GM21737 (cell line): Measurements from ENCODE around the gene LGALS7B.
"Not testable (repeated sequence)": the region's sequence is repeated elsewhere in the genome, so short reads cannot be mapped to it uniquely, and the experiment has no call there.

Source experiments
- ATAC-seq: cut with Tn5 transposase; IDR thresholded peaks from one replicate; pipeline ENCODE4 v1.9.1; 2021; ENCODE audit warnings: mild to moderate bottlenecking, moderate library complexity; ENCODE audit not compliant: unreplicated experiment

The LGALS7B gene

DNA sequence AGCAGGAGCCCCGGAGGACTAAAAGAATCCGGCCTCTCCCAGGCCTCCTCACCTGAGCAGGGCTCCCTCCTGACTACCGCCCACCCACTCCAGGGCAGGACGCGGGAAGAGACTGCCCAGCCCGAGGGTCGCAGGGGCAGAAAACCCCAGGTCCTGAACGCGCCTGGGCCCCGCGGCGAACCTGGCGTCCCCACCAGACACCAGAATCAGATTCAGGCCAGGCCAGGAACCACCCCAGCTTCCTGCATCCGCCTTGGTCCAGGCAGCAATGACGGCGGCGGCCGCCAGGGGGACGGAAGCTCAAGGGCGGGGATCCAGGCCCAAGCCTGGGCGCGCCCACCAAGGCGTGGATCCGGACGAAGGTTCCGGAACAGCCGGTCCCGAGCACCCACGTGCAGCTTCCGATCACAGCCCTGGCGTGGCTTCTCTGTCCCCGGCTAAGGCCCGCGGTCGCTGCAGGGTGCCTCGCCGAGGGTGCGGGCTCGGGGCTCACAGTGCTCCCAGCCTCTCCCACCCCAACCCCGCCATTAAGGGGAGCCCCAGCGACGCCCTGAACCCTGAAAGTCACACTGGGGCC lies 19.3 kb upstream of the LGALS7B start:
- ATAC-seq = peak; percentile 65

DNA sequence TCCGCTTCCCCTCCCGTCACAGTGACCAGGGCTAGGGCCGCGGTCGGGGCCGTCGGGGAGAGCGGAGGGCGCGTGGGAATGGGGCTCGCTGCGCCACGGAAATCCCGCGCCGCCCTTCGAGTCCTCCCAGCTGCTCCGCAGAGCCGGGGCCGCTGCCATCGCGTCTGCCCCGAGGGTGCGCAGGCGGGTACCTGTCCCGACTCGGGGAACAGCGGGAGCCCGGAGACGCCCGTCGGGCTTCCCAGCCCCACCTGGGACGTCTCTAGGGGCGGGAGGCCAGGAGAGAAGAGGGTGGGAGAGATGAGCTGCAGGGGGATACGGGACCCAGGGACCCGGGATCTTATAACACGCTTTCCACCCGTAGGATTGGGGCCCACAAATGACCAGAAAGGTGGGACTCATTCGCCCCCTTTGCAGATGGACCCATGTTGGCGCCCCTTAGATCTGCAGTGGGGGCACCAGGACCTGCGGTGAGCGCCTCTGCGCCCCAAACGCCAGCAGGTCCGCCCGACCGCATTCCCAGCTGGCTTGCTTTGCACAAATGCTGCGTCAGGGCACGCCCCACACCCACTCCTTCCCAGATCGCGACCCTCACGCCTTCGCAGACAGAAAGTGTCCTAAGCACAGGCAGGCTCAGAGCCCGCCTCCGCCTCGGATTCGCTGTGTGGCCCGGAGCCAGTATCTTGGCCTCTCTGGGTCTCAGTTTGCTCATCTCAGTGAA lies 18.6 kb upstream of the LGALS7B start:
- ATAC-seq = peak; percentile 8

DNA sequence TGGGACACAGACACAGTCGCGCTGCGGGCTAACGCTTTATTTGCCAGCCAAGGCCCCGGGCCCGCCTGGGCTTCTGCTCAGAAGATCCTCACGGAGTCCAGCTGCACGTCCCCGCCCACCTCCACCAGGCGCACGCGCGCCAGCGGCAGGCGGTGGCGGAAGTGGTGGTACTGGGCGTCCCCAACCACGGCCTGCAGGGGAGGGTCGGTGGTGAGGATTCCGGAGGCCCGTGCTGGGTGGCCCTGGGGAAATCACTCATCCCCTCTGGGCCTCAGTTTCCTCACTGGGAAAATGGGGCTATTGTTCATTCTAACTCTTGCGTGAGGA lies 18.1 kb upstream of the LGALS7B start:
- ATAC-seq = peak; percentile 52

DNA sequence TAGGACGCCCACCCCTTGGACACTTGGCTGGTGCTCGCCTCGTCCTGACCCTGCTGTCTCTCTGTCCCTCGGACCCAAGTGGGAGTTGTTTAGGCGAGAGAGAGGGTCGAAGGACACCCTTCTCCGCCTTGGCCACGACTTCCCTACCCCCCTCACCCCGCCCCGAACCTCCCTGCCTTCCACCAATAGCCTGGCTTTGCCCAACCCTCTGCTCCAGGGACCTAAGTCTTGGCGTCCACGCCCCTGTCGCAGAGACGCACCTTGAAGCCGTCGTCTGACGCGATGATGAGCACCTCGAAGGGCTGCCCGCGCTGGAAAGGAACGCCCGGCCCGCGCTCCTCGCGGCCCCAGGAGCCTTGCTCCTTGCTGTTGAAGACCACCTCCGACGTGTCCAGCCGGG lies 17.4 kb upstream of the LGALS7B start:
- ATAC-seq = not testable (repeated sequence)

DNA sequence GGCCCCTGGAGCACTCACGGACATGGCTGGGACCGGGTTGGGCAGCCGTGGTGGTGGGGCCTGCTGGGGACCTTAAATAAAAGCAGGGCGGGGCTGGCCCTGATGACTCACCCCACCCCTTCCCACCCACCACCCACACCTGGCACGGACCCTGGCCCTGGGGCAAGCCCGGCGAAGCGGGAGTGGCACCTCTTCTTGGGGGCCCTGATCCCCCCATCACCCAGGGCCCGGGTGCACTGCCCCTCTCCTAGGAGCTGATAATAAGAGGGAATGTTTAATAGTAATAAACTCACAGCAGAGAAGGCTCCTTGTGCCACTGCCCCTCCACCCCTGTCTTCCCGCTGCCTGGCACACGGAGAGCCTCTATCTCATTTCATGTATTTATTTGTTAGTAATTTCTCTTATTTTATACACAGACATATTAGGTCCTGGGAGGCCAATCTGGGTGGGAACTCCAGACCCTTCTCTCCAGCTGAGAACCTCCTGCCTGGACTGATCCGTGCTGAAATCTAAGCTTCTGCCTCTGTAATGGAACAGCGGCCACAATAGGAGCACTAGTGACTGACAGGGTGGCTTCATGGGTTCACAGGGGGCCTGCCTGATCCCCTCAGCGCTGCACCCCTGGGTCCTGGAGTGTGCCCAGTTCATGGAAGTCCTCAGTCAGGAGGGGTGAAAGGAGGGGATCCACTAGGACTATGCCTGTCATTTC lies 15.4 kb upstream of the LGALS7B start, which contains the start of gene LGALS7:
Gene LGALS7, minus strand, starts transcription at position 49 of the 709 bp plus-strand sequence. Its CDS starts 25 bp downstream, at position 24.
- no peak for ATAC-seq

DNA sequence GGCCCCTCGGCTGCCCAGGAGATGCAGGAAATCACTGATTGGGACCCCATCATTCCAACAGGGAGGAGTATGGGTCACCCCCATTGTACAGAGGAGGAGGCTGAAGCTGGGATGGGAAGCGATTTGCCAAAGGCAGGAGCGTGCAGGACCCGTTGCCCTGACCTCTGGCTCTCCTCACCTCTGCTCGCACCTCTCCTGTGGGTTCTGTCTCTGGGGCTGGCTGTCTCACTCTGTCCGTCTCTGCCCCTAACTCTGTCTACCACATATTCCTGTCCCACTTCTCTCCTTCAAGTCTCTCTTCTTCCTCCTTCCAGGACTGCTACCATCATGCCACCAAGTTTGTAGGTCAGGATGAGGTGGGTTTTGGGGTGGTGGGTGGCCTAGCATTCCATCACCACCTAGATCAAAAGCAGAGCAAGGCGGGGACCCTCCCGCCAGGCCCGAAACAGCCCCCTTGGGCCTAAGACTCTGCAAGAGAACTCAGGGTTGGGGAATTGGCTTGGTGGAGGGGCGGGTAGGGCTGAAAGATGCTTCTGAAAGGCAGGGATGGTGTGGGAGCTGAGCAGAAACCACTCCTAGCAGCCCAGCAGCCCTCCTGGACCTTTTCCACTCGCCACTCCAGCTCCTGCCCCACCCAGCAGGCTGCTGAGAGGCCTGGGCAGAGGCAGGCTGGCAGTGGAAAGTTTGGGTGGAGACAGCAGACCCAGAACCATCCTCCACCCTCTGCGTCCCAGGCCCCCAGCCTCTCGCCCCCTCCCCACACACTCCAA lies 14.6 kb upstream of the LGALS7B start:
- no peak for ATAC-seq

DNA sequence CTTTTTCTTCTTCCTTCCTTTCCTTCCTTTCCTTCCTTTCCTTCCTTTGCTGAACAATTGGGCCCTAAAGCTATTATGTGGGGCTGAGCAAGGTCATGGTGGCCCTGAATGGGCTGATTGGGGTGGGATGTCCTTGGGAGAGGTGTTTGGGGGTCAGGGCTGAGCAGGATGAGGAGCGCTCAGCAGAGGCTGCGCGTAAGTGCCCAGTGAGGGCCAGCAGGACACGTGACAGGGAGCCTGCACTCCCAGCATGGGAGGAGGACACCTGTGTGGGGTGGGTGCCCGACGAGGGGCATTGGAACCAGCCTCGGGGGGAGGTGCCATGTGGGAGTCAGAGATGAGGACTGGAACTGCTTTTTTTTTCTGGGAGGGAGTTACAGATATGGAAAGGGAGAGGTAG lies 10.3 kb upstream of the LGALS7B start:
- no peak for ATAC-seq

DNA sequence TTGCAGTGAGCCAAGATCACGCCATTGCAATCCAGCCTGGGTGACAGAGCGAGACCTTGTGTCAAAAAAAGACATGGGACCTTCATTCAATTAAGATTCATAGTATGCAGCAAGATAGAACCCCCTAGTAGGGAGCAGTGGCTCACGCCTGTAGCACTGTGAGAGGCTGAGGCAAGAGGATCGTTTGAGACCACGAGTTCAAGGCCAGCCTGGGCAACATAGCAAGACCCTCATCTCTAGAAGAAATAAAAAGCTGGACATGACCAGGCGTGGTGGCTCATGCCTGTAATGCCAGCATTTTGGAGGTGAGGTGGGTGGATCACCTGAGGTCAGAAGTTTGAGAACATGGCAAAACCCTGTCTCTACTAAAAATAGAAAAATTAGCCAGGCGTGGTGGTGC lies 8.6 kb upstream of the LGALS7B start:
- ATAC-seq = no peak

DNA sequence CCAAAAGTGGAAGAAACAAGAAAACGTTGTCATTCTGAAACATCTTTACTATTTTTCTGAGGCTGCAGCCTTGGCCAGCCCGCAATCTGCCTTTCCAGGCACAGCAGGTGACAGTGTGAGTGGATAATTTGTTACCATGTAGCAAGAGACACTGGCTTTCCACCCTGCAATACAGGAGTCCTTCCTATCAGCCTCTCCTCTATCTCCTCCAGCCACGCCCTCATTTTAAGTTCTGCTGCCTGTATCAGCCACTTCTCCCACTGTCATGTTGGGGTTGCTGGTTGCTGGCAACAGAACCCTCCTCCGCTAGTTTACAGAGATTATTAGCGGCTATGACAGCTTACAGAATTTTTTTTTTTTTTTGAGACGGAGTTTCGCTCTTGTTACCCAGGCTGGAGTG lies 7.9 kb upstream of the LGALS7B start:
- no peak for ATAC-seq

DNA sequence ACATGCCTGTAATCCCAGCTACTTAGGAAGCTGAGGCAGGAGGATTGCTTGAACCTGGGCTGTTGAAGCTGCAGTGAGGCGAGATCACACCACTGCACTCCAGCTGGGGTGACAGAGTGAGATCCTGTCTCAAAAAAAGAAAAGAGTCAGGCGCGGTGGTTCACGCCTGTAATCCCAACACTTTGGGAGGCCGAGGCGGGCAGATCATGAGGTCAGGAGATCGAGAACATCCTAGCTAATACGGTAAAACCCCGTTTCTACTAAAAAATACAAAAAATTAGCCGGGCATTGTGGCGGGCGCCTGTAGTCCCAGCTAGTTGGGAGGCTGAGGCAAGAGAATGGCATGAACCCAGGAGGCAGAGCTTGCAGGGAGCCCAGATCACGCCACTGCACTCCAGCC lies 6.8 kb upstream of the LGALS7B start:
- not testable (repeated sequence) for ATAC-seq

DNA sequence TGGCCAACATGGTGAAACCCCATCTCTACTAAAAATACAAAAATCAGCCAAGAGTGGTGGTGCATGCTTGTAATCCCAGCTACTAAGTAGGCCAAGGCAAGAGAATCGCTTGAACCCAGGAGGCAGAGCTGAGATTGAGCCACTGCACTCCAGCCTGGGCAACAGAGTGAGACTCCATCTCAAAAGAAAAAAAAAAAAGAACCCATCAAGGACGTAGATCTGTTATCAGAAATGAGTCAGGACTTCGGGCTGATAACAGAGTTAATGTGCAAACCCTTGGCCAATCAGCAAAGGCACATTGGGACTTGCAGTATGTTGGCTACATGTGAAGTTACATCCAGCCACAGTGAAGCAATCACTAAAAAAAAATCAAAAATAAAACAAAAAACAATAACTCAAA lies 4.8 kb upstream of the LGALS7B start:
- ATAC-seq = no peak

DNA sequence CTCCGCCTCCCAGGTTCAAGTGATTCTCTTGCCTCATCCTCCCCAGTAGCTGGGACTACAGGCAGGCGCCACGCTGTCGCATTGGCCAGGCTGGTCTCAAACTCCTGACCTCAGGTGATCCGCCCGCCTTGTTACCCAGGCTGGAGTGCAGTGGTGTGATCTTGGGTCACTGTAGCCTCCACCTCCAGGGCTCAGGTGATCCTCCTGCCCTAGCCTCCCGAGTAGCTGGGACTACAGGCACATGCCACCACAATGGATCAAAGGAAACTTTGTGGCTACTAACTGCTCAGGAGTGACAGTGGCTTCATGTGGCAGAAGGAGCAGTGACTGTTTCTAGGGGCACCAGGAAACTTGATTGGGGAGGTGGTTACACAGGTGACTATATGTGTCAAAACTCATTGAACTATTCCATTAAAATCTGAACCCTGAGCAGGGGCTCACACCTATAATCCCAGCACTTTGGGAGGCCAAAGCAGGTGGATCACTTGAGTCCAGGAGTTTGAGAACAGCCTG lies 3.8 kb upstream of the LGALS7B start:
- no peak for ATAC-seq

DNA sequence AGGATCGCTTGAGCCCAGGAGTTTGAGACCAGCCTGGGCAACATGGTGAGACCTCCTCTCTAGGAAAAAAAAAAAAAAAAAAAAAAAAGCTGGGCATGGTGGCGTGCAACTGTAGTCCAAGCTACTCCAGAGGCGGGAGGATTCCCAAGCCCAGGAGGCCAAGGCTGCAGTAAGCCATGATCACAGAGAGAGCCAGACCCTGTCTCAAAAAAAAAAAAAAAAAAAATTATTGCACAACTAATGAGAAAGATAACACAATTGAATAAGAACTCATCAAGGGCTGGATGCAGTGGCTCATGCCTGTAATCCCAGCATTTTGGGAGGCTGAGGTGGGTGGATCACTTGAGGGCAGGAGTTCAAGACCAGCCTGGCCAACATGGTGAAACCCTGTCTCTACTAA lies 2.9 kb upstream of the LGALS7B start:
- ATAC-seq = not testable (repeated sequence)

DNA sequence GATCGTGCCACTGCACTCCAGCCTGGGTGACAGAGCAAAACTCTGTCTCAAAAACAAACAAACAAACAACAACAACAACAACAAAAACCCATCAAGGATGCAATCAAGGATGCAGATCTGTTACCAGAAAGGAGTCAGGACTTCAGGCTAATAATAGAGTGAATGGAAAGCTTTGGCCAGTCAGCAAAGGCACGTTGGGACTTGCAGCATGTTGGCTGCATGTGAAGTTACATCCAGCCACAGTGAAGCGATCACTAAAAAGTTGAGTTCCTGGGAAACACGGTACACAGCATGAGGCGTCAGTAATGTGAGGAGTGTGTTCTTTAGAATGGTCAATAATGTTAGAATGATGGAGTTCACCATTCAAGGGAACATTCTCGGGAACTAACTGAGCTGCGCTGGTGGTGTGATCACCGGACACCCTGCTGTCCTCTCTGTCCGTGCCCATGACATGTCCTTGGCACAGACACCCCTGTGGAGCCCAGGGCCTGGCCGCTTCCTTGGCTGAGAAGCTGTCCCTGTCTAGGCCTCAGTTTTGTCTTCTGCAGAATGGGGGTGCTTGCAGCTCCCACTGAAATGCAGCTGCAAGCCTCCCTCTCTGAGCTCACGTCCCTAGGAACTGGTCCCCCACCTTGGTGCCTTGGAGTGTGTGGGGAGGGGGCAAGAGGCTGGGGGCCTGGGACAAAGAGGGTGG lies 2.3 kb upstream of the LGALS7B start:
- no peak for ATAC-seq

DNA sequence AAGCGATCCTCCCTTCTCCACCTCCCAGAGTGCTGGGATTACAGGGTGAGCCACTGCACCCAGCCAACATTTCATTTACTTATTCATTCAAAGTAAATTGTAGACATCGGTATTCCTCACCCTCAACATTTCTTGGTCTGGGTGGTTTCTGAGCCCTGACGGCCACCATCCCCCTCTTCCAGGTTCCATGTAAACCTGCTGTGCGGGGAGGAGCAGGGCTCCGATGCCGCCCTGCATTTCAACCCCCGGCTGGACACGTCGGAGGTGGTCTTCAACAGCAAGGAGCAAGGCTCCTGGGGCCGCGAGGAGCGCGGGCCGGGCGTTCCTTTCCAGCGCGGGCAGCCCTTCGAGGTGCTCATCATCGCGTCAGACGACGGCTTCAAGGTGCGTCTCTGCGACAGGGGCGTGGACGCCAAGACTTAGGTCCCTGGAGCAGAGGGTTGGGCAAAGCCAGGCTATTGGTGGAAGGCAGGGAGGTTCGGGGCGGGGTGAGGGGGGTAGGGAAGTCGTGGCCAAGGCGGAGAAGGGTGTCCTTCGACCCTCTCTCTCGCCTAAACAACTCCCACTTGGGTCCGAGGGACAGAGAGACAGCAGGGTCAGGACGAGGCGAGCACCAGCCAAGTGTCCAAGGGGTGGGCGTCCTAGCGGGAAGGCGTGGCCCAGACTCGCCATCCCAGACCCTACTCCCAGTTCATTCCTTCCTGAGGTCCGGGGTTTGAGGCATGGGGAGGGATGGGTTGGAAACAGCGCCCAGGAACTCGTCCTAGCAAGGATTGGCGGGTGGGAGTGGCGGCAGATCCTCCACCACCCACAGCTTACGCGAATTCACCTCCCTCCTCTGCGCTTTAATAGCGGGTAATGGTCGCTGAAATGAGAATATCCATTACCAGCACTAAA lies 1.8 kb downstream of the LGALS7B start:
- not testable (repeated sequence) for ATAC-seq

DNA sequence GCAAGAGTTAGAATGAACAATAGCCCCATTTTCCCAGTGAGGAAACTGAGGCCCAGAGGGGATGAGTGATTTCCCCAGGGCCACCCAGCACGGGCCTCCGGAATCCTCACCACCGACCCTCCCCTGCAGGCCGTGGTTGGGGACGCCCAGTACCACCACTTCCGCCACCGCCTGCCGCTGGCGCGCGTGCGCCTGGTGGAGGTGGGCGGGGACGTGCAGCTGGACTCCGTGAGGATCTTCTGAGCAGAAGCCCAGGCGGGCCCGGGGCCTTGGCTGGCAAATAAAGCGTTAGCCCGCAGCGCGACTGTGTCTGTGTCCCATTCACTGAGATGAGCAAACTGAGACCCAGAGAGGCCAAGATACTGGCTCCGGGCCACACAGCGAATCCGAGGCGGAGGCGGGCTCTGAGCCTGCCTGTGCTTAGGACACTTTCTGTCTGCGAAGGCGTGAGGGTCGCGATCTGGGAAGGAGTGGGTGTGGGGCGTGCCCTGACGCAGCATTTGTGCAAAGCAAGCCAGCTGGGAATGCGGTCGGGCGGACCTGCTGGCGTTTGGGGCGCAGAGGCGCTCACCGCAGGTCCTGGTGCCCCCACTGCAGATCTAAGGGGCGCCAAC lies 2.6 kb downstream of the LGALS7B start:
- ATAC-seq = peak; percentile 47

DNA sequence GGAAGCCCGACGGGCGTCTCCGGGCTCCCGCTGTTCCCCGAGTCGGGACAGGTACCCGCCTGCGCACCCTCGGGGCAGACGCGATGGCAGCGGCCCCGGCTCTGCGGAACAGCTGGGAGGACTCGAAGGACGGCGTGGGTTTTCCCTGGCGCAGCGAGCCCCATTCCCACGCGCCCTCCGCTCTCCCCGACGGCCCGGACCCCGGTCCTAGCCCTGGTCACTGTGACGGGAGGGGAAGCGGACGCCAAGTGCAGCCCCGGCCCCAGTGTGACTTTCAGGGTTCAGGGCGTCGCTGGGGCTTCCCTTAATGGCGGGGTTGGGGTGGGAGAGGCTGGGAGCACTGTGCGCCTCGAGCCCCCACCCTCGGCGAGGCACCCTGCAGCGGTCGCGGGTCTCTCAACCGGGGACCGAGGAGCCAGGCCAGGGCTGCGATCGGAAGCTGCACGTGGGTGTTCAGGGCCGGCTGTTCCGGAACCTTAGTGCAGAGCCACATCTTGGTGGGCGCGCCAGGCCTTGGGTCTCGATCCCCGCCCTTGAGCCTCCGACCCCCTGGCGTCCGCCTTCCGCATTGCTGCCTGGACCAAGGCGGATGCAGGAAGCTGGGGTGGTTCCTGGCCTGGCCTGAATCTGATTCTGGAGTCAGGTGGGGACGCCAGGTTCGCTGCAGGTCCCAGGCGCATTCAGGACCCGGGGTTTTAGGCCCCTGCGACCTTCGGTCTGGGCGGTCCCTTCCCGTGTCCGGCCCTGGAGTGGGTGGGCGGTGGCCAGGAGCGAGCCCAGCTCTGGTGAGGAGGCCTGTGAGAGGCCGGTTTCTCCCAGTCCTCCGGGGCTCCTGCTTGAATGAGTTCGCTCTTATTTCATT lies 3.5 kb downstream of the LGALS7B start:
- ATAC-seq = no peak

DNA sequence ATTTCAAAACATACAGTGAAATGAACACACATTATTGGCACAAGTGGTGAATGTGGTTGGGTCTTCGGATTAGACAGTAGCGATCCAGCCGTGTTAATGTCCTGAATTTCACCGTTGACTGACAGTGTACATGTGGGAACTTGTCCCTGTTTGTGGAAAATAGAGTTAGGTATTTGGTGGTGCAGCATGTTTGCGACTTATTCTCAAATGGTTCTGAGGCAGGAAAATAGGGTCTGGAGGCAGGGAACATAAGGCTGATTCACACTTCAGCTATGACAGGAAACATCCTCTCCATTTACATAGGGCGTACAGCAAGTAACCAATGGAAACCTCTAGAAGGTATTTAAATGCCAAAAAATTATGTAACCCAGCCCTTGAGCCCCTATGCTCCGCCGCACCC lies 4.2 kb downstream of the LGALS7B start:
- ATAC-seq = no peak
